Measurements from ENCODE around the gene SYNJ2. TPM values are rescaled to one million over a fixed set of nuclear protein-coding genes. Genes with fewer than 3 reads are reported as not detected.
A peak's percentile ranks its signal among the peaks of the same experiment; 100 is the strongest.

SYNJ2 gene
- total RNA-seq, 4 donors from 2014 or later = 2.6 to 7.5 (median 5.5) TPM

- 94% methylated on average over 23 of the region's 23 CpGs for WGBS, 2 donors
- DNase-seq (ENCODE audit: low spot score in 2 of 2) = no peak
- H3K4me3 ChIP-seq (ENCODE audit: low read depth, poor library complexity, severe bottlenecking) = no peak overlapping the region
- TF ChIP-seq POLR2A (IDR thresholded peaks at IDR 0.05) (no peak), CTCF (IDR thresholded peaks at IDR 0.05) (no peak)
- intact Hi-C loops (cut with DNase I; ENCODE audit: low total_unique reads) = no loop called here
These were observed 84.6 kb downstream of the SYNJ2 start for GRCh38 chr6:158066136-158066781.

DNA sequence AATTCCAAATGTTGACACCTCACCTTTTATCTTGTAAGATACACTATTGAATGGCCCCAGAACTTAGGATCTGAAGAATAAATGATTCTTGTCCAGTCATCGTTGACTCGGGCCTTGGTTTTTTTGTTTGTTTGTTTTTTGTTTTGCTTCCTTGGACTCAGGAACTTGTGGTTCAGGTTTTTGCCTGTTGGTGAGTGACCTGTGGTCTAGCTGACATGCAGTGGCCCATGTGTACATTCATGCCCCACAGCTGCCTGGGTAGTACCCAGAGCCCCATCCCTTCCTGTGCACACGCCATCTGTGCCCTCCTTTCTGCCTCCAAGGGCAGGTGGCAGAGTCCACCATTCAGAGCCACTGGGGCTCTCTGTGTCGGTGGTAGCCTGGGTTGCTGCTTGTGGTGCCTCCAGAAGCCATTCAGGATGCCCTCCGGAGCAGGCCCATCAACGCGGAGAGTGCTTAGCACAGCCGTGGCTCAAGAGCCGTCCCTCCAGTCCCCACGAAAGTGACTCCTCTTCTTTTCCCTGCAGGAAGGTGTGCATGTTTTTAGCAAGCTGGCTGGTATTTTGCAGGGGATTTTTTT, 85.9 kb downstream of the SYNJ2 start:
- no peak overlapping the region for H3K4me3 ChIP-seq (ENCODE audit: low read depth, poor library complexity, severe bottlenecking)
- DNase-seq (ENCODE audit: low spot score in 2 of 2) = no peak
- intact Hi-C loops (cut with DNase I; ENCODE audit: low total_unique reads) = no loop called here
- TF ChIP-seq CTCF (IDR thresholded peaks at IDR 0.05) (no peak), POLR2A (IDR thresholded peaks at IDR 0.05) (no peak)
- 91 to 94% methylated on average over 10 of the region's 10 CpGs for WGBS, 2 donors

GRCh38 chr6:158068156-158068892, 86.7 kb downstream of the SYNJ2 start:
- TF ChIP-seq POLR2A (IDR thresholded peaks at IDR 0.05) = no peak
- no peak for TF ChIP-seq CTCF (IDR thresholded peaks at IDR 0.05)
- intact Hi-C loops (cut with DNase I; ENCODE audit: low total_unique reads) = no loop called here
- WGBS, 2 donors = 61 to 69% methylated on average over 10 of the region's 10 CpGs
- H3K4me3 ChIP-seq (ENCODE audit: low read depth, poor library complexity, severe bottlenecking) = no peak overlapping the region
- DNase-seq (ENCODE audit: low spot score in 2 of 2) = no peak

- DNase-seq (ENCODE audit: low spot score in 2 of 2) = peak in 1 of 2 donors; percentile 62
- WGBS, 2 donors = 64 to 66% methylated on average over 14 of the region's 14 CpGs
- intact Hi-C loops (cut with DNase I; ENCODE audit: low total_unique reads) = no loop called here
- TF ChIP-seq CTCF (IDR thresholded peaks at IDR 0.05) = no peak
- no peak for TF ChIP-seq POLR2A (IDR thresholded peaks at IDR 0.05)
- H3K4me3 ChIP-seq (ENCODE audit: low read depth, poor library complexity, severe bottlenecking) = no peak overlapping the region
These were observed 87.5 kb downstream of the SYNJ2 start for GRCh38 chr6:158068893-158069799.

DNA sequence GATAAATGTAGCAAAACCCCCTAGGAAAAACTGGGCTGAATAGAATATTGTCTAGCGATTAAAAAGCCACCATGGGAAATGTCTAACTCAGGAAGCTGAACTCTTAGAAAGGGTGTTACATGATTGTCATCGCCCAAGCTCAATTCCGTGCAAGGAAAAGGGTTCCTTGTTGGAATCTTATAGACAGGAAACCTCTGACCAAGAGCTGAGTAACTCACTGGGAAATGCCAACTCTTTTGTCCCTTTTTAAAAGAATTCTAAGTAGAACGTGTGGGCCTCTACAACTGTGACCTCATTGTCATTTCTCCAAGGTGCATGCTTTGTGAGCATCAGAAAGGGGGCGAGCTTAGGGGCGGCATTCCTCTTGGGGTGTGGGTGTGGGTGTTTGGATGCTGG, 88.1 kb downstream of the SYNJ2 start:
- 82 to 84% methylated on average over 6 of the region's 6 CpGs for WGBS, 2 donors
- DNase-seq (ENCODE audit: low spot score in 2 of 2) = no peak
- intact Hi-C loops (cut with DNase I; ENCODE audit: low total_unique reads) = no loop called here
- TF ChIP-seq CTCF (IDR thresholded peaks at IDR 0.05) (no peak), POLR2A (IDR thresholded peaks at IDR 0.05) (no peak)
- H3K4me3 ChIP-seq (ENCODE audit: low read depth, poor library complexity, severe bottlenecking) = no peak overlapping the region
